SK-N-MC (cell line): ENCODE measurements around the gene NISCH.

Experiments used
- EZH2 ChIP-seq: fragments of 200-600 bp; sonication (generic); IDR thresholded peaks from one replicate; pipeline ENCODE4 v1.6.1; 2017; ENCODE audit warnings: antibody characterized with exemption
- FOXP2 ChIP-seq: optimal IDR thresholded peaks from 2 replicates; pipeline ENCODE3; 2011; ENCODE audit warnings: mild to moderate bottlenecking, moderate library complexity; ENCODE audit not compliant: insufficient read depth; ENCODE audit errors: extremely low read length, control extremely low read depth
- POLR2AphosphoS5 ChIP-seq: IDR thresholded peaks from 2 replicates; pipeline ENCODE4 v1.6.1; 2012; ENCODE audit warnings: mild to moderate bottlenecking, low read depth, low read length, borderline replicate concordance

DNA sequence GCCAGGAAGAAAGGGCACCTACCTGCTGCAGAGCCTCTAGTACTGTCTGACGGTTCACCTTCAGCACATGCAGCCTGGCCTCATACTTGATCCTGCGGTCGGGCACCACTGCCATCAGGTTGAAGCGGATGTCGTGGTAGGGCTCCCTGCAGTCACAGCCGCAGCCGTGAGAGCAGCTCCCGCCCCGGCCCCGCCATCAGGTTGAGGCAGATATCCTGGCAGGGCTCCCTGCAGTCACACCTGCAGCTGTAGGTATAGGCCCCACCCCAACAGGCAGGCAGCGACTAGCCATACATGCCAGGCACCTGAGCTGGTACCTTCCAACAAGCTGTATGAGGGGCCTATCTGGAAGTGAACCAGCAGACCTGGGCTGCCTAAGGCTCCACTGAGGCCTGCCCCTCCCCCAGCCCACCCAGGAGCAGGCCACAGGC is 49.2 kb upstream of the NISCH start:
- TF ChIP-seq FOXP2 (no peak), POLR2AphosphoS5 (no peak), EZH2 (no peak)
